WTC11 (cell line): ENCODE measurements around the gene KPNB1. TPM values are rescaled to one million over a fixed set of nuclear protein-coding genes. Genes with fewer than 3 reads are reported as not detected.

Source experiments
- ATAC-seq: fragments of 200-7000 bp; cut with Tn5 transposase; 2 replicates; pipeline ENCODE4 v1.10.0; 2021; ENCODE audit warnings: mild to moderate bottlenecking, moderate library complexity
- CTCF ChIA-PET: fragments of 300-600 bp; sonication (Branson Sonifier 250); formaldehyde crosslinking; loops from one replicate; lab custom pipeline; 2021; ENCODE audit warnings: antibody characterized with exemption; lab: Charles Lee
- POLR2A ChIA-PET: fragments of 350-600 bp; sonication (Branson Sonifier 250); formaldehyde crosslinking; loops from one replicate; lab custom pipeline; 2021; ENCODE audit warnings: antibody characterized with exemption; lab: Charles Lee
- DNase-seq: peaks from one replicate; pipeline ENCODE4 v3.0.0; 2021; ENCODE audit warnings: low spot score
- H3K27ac Mint-ChIP-seq: 2 replicates; pipeline ENCODE4 v1.8.0; 2021; ENCODE audit warnings: mixed read lengths
- H3K27me3 Mint-ChIP-seq: 2 replicates; pipeline ENCODE4 v1.8.0; 2021; ENCODE audit warnings: low read depth, mild to moderate bottlenecking, moderate library complexity, mixed read lengths
- H3K36me3 Mint-ChIP-seq: 2 replicates; pipeline ENCODE4 v1.8.0; 2021; ENCODE audit warnings: mixed read lengths
- H3K4me1 Mint-ChIP-seq: 2 replicates; pipeline ENCODE4 v1.8.0; 2022; ENCODE audit warnings: mixed read lengths
- H3K4me3 Mint-ChIP-seq: 2 replicates; pipeline ENCODE4 v1.8.0; 2021; ENCODE audit warnings: mild to moderate bottlenecking, moderate library complexity, mixed read lengths
- H3K9me3 Mint-ChIP-seq: 2 replicates; pipeline ENCODE4 v1.8.0; 2021; ENCODE audit warnings: mixed read lengths
- ATF1 ChIP-seq: sonication (generic); formaldehyde crosslinking; IDR thresholded peaks from 2 replicates; pipeline ENCODE4 v1.8.1; 2023; ENCODE audit warnings: mild to moderate bottlenecking, moderate library complexity, missing genetic modification reagents
- FOXP1 ChIP-seq: sonication (generic); formaldehyde crosslinking; IDR thresholded peaks from 2 replicates; pipeline ENCODE4 v1.8.0; 2022; ENCODE audit warnings: missing genetic modification reagents, mild to moderate bottlenecking, moderate library complexity, borderline replicate concordance
- NR2C2 ChIP-seq: sonication (generic); formaldehyde crosslinking; IDR thresholded peaks from 2 replicates; pipeline ENCODE4 v1.8.0; 2022; ENCODE audit warnings: mild to moderate bottlenecking, missing genetic modification reagents
- SMAD3 ChIP-seq: sonication (generic); formaldehyde crosslinking; IDR thresholded peaks from 2 replicates; pipeline ENCODE4 v1.8.0; 2022; ENCODE audit warnings: missing genetic modification reagents, mild to moderate bottlenecking, borderline replicate concordance
- SOX15 ChIP-seq: fragments of 250-450 bp; sonication (Bioruptor Pico); IDR thresholded peaks from 2 replicates; pipeline ENCODE4 v1.9.0; 2021; ENCODE audit warnings: mild to moderate bottlenecking
- TCF7 ChIP-seq: sonication (generic); formaldehyde crosslinking; IDR thresholded peaks from 2 replicates; pipeline ENCODE4 v1.8.0; 2022; ENCODE audit warnings: mild to moderate bottlenecking, low read depth, missing genetic modification reagents, moderate library complexity
- ZNF232 ChIP-seq: sonication (generic); formaldehyde crosslinking; IDR thresholded peaks from 2 replicates; pipeline ENCODE4 v1.8.0; 2022; ENCODE audit warnings: mild to moderate bottlenecking, missing genetic modification reagents
- ZNF317 ChIP-seq: sonication (generic); formaldehyde crosslinking; IDR thresholded peaks from 2 replicates; pipeline ENCODE4 v1.8.1; 2023; ENCODE audit warnings: low read depth, mild to moderate bottlenecking, moderate library complexity, missing genetic modification reagents, borderline replicate concordance
- total RNA-seq: library from RNA; stranded (reverse); gene quantifications from 3 replicates; pipeline ENCODE4 v1.2.3, GENCODE V29; 2021
- TF ChIP-seq, protein P1 (sequence below): sonication (generic); formaldehyde crosslinking; IDR thresholded peaks from 2 replicates; pipeline ENCODE4 v1.8.0; 2022; ENCODE audit warnings: mild to moderate bottlenecking, missing genetic modification reagents
- TF ChIP-seq, protein P2 (sequence below): sonication (generic); formaldehyde crosslinking; IDR thresholded peaks from 2 replicates; pipeline ENCODE4 v1.8.0; 2022; ENCODE audit warnings: mild to moderate bottlenecking, missing genetic modification reagents
- TF ChIP-seq, protein P3 (sequence below): fragments of 200-600 bp; IDR thresholded peaks from 2 replicates; pipeline ENCODE4 v1.8.0; 2022; ENCODE audit warnings: antibody characterized with exemption
- TF ChIP-seq, protein P4 (sequence below): fragments of 250-450 bp; sonication (Bioruptor Pico); IDR thresholded peaks from 2 replicates; pipeline ENCODE4 v1.9.0; 2021; ENCODE audit warnings: mild to moderate bottlenecking
- TF ChIP-seq, protein P5 (sequence below): fragments of 250-450 bp; sonication (Bioruptor Pico); IDR thresholded peaks from 2 replicates; pipeline ENCODE4 v1.9.0; 2021; ENCODE audit warnings: mild to moderate bottlenecking
- TF ChIP-seq, protein P6 (sequence below): fragments of 250-450 bp; sonication (Bioruptor Pico); IDR thresholded peaks from 2 replicates; pipeline ENCODE4 v1.8.0; 2021; ENCODE audit warnings: mild to moderate bottlenecking

The KPNB1 gene
- total RNA-seq, 1 experiment from 2014 or later = 506 TPM

DNA sequence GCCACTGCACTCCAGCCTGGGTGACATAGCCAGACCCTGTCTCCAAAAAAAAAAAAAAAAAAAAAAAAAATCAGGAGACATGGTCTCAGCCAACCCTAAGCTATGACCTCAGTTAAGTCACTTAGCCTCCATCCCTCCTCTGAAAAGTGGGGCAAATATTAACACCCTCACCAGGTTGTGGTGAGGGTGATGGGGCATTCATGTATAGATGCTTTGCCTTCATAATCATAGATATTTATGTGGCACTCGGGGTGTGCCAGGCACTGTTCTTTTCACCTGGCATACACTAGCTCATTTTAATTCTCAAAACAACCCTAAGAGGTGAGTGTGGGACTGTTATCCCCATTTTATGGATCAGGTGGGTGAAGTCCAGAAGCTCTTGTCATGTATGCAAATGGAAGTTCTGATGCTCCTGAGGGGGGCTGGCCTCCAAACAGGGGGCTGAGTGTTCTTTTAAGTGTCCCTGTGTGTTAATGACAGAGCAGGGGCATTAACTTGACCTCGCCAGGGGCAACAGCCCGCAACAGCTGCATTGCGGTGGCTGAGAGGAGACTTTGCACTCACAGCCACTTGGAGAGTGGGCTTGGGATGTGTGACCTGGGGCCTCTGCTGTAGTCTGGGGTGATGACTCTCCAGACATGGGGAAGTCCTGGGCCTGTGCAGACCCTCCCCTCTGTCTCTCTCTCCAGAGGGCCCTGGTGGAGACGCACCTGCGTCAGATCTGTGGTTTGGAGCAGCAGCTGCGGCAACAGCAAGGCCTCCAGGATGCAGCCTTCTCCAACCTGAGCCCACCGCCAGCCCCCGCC lies 48.4 kb downstream of the KPNB1 start (continued):
- TF ChIP-seq, protein P1, sequence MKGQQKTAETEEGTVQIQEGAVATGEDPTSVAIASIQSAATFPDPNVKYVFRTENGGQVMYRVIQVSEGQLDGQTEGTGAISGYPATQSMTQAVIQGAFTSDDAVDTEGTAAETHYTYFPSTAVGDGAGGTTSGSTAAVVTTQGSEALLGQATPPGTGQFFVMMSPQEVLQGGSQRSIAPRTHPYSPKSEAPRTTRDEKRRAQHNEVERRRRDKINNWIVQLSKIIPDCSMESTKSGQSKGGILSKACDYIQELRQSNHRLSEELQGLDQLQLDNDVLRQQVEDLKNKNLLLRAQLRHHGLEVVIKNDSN = no peak
- no peak for TF ChIP-seq ZNF317
- no peak for TF ChIP-seq TCF7 (CRISPR knock-in tag)
- no peak for TF ChIP-seq FOXP1 (CRISPR knock-in tag)
- TF ChIP-seq ATF1 (CRISPR knock-in tag) = no peak
- TF ChIP-seq NR2C2 (CRISPR knock-in tag) = no peak

DNA sequence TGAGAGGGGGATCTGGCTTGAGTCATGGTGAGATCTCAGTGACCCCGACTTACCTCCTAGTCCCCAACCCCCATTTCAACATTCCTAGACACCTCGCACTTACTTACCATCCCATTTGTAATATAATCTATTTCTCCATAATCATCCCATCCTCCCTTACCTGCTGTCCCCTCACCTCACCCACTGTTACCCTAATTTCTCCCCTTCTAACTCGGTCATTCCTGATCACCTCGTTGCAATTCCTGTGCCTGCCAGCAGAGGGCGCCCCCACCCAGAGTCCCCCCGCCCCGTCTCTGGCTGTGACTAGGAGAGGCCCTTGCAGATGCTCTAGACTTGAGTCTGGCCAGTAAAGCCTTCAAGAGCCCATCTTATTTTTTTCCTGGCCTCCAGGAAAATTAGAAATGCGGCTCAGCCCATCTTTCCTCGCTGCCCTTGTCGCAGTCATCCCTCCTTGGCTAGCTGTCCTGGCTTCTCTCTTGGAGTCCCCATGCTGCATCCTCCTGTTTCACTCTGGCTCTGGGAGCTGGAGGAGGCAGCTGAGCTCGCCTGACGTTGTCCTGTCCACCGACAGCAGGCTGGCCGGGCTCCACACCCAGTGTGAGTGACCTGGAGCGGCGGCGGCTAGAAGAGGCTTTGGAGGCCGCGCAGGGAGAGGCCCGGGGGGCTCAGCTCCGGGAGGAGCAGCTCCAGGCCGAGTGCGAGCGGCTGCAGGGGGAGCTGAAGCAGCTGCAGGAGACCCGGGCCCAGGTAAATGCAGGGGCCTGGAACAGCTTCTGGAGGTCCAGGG lies 49.2 kb downstream of the KPNB1 start:
- Mint-ChIP-seq H3K27me3 (no peaks in the 10 kb centered on the region), H3K4me3 (no peak overlapping the region), H3K36me3 (no peaks in the 10 kb centered on the region), H3K9me3 (no peaks in the 10 kb centered on the region), H3K27ac (no peak overlapping the region), H3K4me1 (peaks cover 16% of the 10 kb centered on the region)
- peak; percentile 88 for DNase-seq
- TF ChIP-seq, protein P2, sequence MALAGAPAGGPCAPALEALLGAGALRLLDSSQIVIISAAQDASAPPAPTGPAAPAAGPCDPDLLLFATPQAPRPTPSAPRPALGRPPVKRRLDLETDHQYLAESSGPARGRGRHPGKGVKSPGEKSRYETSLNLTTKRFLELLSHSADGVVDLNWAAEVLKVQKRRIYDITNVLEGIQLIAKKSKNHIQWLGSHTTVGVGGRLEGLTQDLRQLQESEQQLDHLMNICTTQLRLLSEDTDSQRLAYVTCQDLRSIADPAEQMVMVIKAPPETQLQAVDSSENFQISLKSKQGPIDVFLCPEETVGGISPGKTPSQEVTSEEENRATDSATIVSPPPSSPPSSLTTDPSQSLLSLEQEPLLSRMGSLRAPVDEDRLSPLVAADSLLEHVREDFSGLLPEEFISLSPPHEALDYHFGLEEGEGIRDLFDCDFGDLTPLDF (CRISPR knock-in tag) = no peak
- TF ChIP-seq, protein P3, sequence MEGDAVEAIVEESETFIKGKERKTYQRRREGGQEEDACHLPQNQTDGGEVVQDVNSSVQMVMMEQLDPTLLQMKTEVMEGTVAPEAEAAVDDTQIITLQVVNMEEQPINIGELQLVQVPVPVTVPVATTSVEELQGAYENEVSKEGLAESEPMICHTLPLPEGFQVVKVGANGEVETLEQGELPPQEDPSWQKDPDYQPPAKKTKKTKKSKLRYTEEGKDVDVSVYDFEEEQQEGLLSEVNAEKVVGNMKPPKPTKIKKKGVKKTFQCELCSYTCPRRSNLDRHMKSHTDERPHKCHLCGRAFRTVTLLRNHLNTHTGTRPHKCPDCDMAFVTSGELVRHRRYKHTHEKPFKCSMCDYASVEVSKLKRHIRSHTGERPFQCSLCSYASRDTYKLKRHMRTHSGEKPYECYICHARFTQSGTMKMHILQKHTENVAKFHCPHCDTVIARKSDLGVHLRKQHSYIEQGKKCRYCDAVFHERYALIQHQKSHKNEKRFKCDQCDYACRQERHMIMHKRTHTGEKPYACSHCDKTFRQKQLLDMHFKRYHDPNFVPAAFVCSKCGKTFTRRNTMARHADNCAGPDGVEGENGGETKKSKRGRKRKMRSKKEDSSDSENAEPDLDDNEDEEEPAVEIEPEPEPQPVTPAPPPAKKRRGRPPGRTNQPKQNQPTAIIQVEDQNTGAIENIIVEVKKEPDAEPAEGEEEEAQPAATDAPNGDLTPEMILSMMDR = peak; percentile 100
- 0 out of 2 replicates have a peak, but pooled peaks have one; percentile 21 for TF ChIP-seq FOXP1 (CRISPR knock-in tag)
- ATAC-seq = peak; percentile 23
- CTCF ChIA-PET = interaction anchor here (0.6 to 5.2 kb wide), 21 partner anchors 10 to 268 kb away, joined by 3 to 59 read pairs (median 4); partner anchors contain the start of genes KPNB1, LRRC46, MRPL10 and TBX21
- POLR2A ChIA-PET = no interaction called here

DNA sequence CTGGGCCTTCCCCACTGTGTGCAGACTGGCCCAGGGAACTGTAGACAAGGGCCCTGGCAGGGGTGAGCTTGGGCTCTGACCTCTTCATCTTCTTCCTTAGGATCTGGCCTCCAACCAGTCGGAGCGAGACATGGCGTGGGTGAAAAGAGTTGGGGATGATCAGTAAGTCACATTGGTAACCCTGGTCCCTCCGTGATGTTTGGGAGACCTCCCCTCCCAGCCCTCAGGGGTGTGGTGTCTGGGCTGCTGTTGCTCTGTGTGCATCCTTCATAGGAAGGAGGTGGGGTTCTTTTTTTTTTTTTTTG lies 49.8 kb downstream of the KPNB1 start:
- TF ChIP-seq FOXP1 (CRISPR knock-in tag) (no peak), ZNF232 (CRISPR knock-in tag) (no peak), SMAD3 (CRISPR knock-in tag) (no peak), SOX15 (CRISPR knock-in tag) (no peak)
- TF ChIP-seq, protein P4, sequence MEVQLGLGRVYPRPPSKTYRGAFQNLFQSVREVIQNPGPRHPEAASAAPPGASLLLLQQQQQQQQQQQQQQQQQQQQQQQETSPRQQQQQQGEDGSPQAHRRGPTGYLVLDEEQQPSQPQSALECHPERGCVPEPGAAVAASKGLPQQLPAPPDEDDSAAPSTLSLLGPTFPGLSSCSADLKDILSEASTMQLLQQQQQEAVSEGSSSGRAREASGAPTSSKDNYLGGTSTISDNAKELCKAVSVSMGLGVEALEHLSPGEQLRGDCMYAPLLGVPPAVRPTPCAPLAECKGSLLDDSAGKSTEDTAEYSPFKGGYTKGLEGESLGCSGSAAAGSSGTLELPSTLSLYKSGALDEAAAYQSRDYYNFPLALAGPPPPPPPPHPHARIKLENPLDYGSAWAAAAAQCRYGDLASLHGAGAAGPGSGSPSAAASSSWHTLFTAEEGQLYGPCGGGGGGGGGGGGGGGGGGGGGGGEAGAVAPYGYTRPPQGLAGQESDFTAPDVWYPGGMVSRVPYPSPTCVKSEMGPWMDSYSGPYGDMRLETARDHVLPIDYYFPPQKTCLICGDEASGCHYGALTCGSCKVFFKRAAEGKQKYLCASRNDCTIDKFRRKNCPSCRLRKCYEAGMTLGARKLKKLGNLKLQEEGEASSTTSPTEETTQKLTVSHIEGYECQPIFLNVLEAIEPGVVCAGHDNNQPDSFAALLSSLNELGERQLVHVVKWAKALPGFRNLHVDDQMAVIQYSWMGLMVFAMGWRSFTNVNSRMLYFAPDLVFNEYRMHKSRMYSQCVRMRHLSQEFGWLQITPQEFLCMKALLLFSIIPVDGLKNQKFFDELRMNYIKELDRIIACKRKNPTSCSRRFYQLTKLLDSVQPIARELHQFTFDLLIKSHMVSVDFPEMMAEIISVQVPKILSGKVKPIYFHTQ (CRISPR knock-in tag) = no peak
- TF ChIP-seq, protein P5, sequence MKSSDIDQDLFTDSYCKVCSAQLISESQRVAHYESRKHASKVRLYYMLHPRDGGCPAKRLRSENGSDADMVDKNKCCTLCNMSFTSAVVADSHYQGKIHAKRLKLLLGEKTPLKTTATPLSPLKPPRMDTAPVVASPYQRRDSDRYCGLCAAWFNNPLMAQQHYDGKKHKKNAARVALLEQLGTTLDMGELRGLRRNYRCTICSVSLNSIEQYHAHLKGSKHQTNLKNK (CRISPR knock-in tag) = no peak
- TF ChIP-seq, protein P1 = no peak
- TF ChIP-seq, protein P6, sequence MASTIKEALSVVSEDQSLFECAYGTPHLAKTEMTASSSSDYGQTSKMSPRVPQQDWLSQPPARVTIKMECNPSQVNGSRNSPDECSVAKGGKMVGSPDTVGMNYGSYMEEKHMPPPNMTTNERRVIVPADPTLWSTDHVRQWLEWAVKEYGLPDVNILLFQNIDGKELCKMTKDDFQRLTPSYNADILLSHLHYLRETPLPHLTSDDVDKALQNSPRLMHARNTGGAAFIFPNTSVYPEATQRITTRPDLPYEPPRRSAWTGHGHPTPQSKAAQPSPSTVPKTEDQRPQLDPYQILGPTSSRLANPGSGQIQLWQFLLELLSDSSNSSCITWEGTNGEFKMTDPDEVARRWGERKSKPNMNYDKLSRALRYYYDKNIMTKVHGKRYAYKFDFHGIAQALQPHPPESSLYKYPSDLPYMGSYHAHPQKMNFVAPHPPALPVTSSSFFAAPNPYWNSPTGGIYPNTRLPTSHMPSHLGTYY (CRISPR knock-in tag) = no peak
- no peaks in the 10 kb centered on the region for H3K27me3 Mint-ChIP-seq
- DNase-seq (no peak), ATAC-seq (no peak)
- H3K27ac Mint-ChIP-seq = no peak overlapping the region
- H3K4me1 Mint-ChIP-seq = peaks cover 16% of the 10 kb centered on the region
- no peak overlapping the region for H3K4me3 Mint-ChIP-seq
- CTCF ChIA-PET = interaction anchor here (0.6 to 5.2 kb wide), 21 partner anchors 9 to 267 kb away, joined by 3 to 59 read pairs (median 4); partner anchors contain the start of genes KPNB1, LRRC46, MRPL10 and TBX21
- no peaks in the 10 kb centered on the region for H3K36me3 Mint-ChIP-seq
- H3K9me3 Mint-ChIP-seq = no peaks in the 10 kb centered on the region
- POLR2A ChIA-PET = no interaction called here
